BJ (cell line): ENCODE data around the gene MTARC1. TPM values are rescaled to one million over a fixed set of nuclear protein-coding genes. Genes with fewer than 3 reads are reported as not detected.
A peak's percentile ranks its signal among the peaks of the same experiment; 100 is the strongest.

Experiments used
- CTCF ChIA-PET: fragments of 350-600 bp; formaldehyde crosslinking; extraction: SDS; loops from one replicate; lab custom pipeline; 2021; ENCODE audit warnings: antibody characterized with exemption, inconsistent platforms; lab: Yijun Ruan, JAX
- POLR2A ChIA-PET: fragments of 300-600 bp; sonication (Branson Sonifier 250); formaldehyde crosslinking; extraction: SDS; loops from one replicate; lab custom pipeline; 2021; ENCODE audit warnings: antibody characterized with exemption; lab: Charles Lee
- DNase-seq: peaks from one replicate; pipeline ENCODE4 v3.0.0-alpha.2; 2011; ENCODE audit warnings: low read depth
- H3K27me3 ChIP-seq: 2 replicates; pipeline ENCODE4 v1.6.0; 2011; ENCODE audit warnings: low read length; ENCODE audit not compliant: control insufficient read depth, insufficient read depth
- H3K36me3 ChIP-seq: 2 replicates; pipeline ENCODE4 v1.5.1; 2011; ENCODE audit warnings: low read length; ENCODE audit not compliant: control insufficient read depth, insufficient read depth
- H3K4me3 ChIP-seq: 2 replicates; pipeline ENCODE4 v1.5.1; 2011; ENCODE audit warnings: low read depth, mild to moderate bottlenecking, control low read depth, low read length
- polyA plus RNA-seq: library from polyadenylated mRNA; depleted of rRNA; stranded (reverse); fragments of >200 nt; gene quantifications from 2 replicates; pipeline ENCODE4 v1.2.3, GENCODE V29; 2011
- TF ChIP-seq, protein P1 (sequence below): IDR thresholded peaks from 2 replicates; pipeline ENCODE4 v1.5.1; 2011; ENCODE audit warnings: low read depth, mild to moderate bottlenecking, control low read depth, inconsistent platforms, low read length, moderate library complexity; ENCODE audit not compliant: insufficient read depth

MTARC1 gene
- polyA plus RNA-seq, 1 experiment = 0.72 TPM

DNA sequence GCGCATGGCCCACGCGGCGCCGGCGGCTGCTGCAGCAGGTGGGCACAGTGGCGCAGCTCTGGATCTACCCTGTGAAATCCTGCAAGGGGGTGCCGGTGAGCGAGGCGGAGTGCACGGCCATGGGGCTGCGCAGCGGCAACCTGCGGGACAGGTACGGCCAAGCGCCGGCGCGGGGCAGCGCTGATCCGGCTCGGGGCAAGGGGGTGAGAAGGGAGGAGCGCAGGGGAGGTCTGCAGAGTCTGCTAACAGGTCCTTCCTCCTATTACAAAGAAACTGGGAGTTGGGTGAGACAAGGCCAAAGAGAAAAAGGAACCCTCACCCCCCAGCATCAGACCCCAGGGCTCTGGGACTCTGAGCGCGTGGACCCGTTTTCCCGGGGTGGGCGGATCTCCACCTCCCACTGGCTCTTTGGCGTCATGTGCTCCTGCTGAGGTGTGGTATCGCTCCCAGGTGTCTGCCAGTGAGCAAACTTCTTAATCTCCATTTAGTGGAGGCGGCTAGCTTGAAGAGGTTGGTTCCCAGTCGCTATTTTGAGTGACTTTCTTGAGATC is 431 bp downstream of the MTARC1 start:
- POLR2A ChIA-PET = no interaction called here
- Histone ChIP-seq H3K36me3 (no peaks in the 10 kb centered on the region), H3K27me3 (no peaks in the 10 kb centered on the region), H3K4me3 (peak overlapping the region; percentile 41)
- TF ChIP-seq, protein P1, sequence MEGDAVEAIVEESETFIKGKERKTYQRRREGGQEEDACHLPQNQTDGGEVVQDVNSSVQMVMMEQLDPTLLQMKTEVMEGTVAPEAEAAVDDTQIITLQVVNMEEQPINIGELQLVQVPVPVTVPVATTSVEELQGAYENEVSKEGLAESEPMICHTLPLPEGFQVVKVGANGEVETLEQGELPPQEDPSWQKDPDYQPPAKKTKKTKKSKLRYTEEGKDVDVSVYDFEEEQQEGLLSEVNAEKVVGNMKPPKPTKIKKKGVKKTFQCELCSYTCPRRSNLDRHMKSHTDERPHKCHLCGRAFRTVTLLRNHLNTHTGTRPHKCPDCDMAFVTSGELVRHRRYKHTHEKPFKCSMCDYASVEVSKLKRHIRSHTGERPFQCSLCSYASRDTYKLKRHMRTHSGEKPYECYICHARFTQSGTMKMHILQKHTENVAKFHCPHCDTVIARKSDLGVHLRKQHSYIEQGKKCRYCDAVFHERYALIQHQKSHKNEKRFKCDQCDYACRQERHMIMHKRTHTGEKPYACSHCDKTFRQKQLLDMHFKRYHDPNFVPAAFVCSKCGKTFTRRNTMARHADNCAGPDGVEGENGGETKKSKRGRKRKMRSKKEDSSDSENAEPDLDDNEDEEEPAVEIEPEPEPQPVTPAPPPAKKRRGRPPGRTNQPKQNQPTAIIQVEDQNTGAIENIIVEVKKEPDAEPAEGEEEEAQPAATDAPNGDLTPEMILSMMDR = no peak
- DNase-seq = no peak
- CTCF ChIA-PET = interaction anchor here (1.8 to 8.0 kb wide), 3 partner anchors 9 to 23 kb away, joined by 4 to 64 read pairs (median 9); no protein-coding TSS in a partner anchor

GRCh38 chr1:220788900-220789299 is 2.2 kb downstream of the MTARC1 start:
- ChIA-PET POLR2A (interaction anchor here (0.7 kb wide), 1 partner anchor 55 kb away, joined by 5 read pairs; no protein-coding TSS in a partner anchor), CTCF (interaction anchor here (0.6 to 8.0 kb wide), 3 partner anchors 13 to 777 kb away, joined by 3 to 64 read pairs (median 3); no protein-coding TSS in a partner anchor)
- TF ChIP-seq, protein P1 = no peak
- Histone ChIP-seq H3K4me3 (no peak overlapping the region), H3K36me3 (no peaks in the 10 kb centered on the region), H3K27me3 (no peaks in the 10 kb centered on the region)
- no peak for DNase-seq

GRCh38 chr1:220789532-220790147 is 2.9 kb downstream of the MTARC1 start:
- no peak overlapping the region for H3K4me3 ChIP-seq
- CTCF ChIA-PET = interaction anchor here (1.5 to 8.0 kb wide), 2 partner anchors 13 to 14 kb away, joined by 4 to 64 read pairs; no protein-coding TSS in a partner anchor
- no peak for DNase-seq
- H3K27me3 ChIP-seq = no peaks in the 10 kb centered on the region
- H3K36me3 ChIP-seq = no peaks in the 10 kb centered on the region
- TF ChIP-seq, protein P1 = no peak
- POLR2A ChIA-PET = no interaction called here

- TF ChIP-seq, protein P1 = no peak
- Histone ChIP-seq H3K4me3 (no peak overlapping the region), H3K36me3 (no peaks in the 10 kb centered on the region), H3K27me3 (no peaks in the 10 kb centered on the region)
- DNase-seq = no peak
- ChIA-PET POLR2A (no interaction called here), CTCF (interaction anchor here (1.1 to 1.5 kb wide), 3 partner anchors 9 to 12 kb away, joined by 3 to 4 read pairs (median 4); no protein-coding TSS in a partner anchor)
Measured at GRCh38 chr1:220791285-220791684, 4.6 kb downstream of the MTARC1 start.

DNA sequence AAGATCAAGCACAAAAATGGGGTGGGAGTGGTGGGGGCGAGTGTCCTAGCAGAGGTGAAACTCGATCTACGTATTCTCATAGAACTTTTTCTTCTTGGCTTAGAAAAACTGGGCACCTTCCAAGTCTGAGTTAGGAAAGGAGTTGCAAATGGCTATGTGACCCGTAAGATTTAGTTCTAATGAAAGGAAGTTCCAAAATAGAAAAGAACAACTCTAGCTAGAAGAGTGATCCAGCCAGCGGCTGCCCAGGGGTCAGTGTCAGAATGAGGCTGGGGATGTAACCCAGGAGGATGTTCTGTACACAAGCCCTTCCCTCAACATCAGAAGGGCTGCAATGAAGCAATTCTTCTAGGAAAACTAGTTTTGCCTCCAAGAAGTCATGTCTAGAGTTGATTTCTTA is 5.2 kb downstream of the MTARC1 start:
- POLR2A ChIA-PET = no interaction called here
- no peak overlapping the region for H3K4me3 ChIP-seq
- TF ChIP-seq, protein P1 = no peak
- DNase-seq = no peak
- no peaks in the 10 kb centered on the region for H3K36me3 ChIP-seq
- H3K27me3 ChIP-seq = no peaks in the 10 kb centered on the region
- CTCF ChIA-PET = interaction anchor here (1.3 kb wide), 1 partner anchor 8 kb away, joined by 4 read pairs; no protein-coding TSS in a partner anchor
